Measurements from ENCODE around the gene ZIC2.

ZIC2 gene

DNA sequence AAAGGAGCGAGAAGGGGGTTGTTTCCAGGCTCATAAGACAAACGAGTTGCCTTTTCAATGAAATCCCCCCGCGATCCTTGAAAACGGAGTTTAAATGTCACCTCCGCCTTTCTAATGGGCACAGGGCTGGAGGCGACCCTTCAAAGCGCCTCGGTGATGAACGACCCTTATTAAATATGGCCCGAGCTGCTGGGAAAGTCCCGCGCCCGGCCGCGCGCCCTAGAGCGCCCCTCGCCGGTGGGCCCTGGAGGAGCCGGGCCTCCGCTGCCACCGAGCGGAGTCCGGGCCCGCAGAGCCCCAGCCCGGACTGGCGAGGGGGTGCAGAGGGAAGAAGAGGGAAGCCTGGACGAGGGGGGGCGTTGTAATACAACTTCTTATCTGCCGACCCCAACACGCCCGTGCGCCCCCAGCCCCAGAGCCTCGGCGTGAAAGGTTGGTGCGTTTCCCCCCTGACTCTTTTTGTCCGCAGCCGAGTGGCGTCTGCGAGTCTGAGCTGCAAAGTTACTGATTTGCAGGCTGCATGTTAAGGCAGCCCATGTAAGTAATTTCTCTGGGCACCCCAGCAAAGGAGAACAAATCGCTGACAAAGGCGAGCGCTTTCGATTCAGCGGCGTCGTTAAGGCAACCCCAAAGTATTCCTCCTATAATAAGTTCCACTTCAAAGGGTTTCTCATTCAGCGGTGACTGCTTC, 21.9 kb upstream of the ZIC2 start:
- no peak for DNase-seq (ENCODE audit: low read depth)

DNA sequence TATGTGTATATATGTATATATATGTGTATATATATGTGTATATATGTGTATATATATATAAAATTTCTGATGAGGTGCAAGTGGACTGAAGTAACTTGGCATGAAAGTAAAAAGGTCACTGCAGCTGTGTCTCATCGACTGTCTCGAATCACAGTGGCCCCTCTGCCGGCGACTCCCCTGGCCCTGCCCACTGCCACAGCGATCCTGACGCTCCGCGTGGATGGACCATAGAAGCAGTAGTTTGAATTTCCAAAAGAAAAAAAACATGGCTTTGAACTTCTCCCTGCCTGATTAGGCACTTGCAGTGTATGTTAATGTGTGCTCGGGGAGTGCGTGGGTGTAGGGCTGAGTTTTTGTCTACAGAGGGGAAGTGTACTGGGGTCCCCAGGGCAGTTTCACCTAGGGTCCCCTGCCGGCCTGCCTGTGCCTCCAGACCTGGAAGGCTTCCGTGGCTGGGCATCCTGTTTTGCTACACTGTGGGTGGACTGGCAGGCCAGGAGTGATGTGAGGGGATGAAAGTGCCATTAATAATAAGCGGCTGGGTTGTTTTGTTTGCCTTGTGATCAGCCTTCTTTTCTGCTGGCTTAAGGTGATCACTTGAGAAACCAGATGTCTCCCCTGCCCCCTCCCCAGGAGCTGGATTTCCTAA, 20.8 kb upstream of the ZIC2 start:
- DNase-seq (ENCODE audit: low read depth) = no peak

DNA sequence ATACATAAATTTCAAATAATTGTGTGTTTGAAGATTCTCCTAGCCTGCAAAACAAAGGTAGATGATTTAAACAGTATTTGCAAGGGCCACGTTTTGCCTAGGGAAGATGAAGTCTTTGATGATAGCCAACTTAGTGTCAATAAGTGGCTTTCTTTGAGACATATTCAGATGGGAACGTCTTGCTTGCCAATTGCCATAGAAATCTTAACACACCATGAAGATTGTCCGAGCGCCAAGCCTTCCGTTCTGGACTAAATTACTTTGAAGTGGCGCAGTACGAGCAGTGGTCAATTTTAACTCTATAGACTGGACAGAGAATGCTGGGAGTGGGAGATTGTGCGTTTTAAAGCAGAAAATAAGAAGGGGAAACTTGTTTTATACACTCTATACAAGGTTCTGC, 19.9 kb upstream of the ZIC2 start:
- DNase-seq (ENCODE audit: low read depth) = no peak

DNA sequence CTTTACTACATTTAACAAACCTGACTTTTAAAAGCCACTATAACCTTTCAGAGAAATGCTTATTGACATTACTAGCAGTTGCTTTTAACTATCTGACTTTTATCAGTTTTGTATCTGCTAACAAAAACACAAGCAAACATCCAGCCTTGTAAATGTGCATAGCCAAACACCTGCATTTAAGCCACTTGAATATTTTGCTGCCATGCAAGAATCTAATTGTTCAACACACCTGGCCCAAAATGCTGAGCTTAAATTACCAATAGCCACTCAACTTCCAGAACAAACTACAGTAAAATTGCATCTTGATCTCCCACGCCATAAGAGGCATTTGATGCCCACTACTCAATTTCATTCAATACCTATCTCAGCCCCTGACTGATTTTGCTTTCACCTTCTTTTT, 19.3 kb upstream of the ZIC2 start:
- no peak for DNase-seq (ENCODE audit: low read depth)

DNA sequence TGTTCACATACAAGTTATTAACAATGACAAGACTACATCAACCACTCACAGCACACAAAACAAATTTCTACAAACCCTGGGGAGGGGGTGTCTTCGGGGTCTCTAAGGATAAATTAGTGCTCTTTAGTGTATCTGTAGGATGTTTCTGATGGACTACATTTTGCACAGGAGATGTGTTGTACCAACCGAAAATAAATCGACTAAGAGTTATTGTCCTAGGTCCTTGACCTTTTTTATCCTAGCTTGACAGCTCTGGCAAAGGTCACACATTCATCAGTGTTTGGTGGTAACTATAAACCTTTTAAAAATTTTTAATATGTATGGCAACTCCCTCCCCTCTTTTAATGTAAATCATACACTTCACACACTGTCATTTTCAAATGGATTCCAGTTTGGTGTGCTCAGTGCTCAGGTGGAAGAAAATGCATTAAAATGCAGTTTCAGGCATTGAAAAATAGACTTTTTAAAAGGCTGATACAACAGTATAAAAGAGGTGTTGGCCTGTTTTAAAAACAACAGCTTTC, 17.7 kb upstream of the ZIC2 start:
- no peak for DNase-seq (ENCODE audit: low read depth)

DNA sequence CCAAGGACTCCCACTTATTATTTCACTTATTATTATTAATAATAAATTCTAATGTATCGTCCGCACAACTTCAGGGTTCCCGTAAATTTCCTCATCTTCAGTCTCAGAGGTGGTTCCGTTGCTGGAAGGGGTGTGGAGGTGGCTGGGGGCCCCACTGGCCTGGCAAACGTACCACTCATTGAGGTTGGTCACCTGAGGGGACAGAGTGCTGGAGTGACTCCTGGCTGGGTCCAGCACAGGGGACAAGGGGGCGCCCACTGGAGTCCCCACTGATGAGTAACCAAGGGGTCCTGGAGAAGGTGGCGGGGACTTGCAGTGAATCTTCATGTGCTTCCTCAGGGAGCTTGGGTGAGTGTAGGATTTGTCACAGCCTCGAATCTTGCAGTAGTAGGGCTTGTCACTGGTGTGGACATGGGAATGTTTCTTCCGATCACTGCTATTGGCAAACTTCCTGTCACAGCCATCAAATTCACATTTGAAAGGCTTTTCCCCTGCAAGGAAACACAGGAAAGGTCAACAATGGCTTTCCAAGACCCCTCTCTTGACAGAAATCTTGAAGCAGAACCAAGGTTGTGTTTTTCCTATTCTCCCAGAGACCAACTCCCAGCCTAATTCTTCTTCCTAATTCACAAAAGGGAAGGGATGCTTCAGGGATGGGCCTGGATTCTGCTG, 16.1 kb upstream of the ZIC2 start:
- DNase-seq (ENCODE audit: low read depth) = no peak

DNA sequence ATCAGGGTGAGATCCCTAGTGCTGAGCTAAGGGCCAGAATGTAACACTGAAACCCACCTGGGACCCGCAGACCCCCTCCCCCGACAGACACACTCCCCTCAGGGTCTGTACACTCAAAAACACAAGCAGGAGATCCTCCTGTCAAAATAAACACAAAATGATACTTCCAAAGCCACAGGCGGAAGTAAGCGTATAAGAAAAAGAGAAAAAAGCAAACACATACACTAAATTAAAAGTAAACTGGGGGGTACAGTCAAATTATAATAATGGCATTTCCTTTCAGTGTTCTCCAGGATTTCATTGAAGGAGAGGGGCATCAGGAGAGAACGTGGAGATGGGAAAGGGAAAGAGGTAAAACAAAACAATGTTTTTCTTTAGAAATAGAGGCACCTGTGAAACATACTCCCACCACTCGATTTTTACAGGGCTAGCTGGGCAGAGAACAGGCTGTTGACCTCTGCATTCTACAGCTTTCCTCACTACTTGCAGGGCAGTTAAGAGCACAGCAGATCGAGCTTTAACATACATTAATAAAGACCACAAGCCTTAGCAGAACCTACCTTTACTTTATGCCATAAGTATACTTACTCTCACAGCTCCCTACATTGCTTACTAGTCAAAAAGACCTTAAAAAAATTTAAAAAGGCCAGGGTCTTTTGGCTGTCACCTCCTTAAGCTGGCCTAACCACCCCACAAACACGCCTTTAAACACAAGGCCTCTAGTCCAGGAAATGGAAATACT, 15.3 kb upstream of the ZIC2 start:
- no peak for DNase-seq (ENCODE audit: low read depth)

DNA sequence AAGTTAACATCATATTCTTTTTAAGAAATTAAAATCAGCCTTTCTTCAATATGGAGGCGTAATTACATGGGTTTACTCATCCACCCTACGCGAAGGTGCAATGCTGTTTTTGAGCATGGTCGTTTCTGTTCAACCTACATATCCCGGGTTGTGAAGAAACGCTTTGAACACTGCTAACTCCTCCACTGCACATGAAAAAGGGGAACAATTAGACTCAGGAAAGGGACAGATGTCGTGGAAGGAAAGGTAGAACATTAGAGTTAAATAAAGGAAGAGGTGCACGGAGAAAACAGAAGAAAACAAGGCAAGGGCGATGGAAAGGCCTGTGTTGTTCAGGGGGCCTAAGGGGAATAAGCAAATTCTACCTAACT, 14.1 kb upstream of the ZIC2 start:
- no peak for DNase-seq (ENCODE audit: low read depth)

DNA sequence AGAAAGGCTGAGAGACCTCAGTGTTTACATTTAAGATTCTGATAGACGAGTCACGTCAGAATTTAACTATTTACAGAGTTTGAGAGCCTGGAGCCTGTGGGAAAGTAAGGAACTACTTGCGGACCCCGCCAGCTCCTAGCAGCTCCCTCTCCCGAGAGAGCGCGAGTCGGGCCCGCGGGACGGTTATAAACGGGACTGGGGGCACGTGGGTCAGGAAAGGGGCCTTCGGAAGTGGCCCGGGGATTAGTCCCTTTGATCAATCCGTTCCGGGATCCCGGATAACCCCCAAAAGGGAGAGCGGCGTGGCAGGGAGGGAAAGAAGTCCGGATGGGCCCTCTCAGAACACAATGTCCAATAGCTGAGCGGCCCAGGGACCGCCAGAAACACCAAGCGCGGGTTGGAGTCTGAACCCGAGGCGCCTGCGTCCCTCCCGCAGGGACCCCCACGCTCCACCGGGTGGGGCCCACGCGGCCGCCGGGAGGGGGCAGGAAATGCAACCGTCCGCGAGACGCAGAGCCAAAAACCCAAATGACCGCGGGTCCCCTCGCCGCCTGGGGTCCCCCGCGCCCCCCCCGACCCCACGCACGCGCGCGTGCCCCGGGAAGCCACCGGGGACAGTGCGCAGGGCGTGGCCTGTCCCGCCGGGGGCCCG, 13.6 kb upstream of the ZIC2 start:
- no peak for DNase-seq (ENCODE audit: low read depth)

DNA sequence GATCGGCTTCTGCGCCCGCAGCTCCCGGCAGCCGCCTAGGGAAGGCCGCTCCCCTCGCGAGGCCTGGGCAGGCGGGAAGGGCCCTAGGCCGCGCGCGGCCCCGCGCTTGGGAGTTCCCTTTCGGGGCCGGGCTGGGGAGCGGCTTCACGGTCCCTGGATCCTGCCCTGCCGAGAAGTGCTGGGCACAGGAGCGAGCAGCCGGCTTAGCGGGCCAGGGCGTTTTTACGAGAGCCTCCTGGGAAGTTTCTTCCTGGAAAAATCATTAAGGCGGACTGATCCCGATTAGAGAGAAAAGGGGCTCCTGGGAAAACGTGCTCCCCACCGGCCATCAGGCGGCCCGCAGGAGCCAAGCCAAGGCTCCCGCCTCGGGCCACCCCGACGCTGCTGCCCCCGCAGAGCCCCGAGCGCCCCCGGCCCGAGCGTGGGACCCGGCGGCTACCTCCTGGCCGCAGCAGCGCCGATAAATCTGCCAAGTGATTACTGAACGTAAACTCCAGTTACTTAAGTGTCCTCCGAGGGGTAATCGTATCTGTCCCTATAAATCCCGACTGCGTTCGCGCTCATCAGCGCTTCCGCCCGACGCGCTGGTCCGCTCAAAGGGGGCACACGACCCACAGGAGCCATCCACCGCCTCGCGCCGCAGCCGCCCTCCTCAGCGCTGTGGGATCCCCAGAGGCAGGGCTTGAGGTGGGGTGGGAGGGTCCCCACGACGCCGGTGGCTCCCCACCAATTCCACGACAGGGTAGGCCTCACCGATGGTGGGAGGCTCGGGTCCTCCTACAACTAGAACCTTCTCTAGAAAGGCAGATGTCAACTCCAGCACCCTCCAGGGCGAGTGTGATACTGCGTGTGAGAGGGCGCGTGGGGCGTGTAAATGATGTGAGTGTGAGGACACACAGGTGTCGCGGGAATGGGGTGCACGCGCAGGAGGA, 12.8 kb upstream of the ZIC2 start:
- DNase-seq (ENCODE audit: low read depth) = no peak

DNA sequence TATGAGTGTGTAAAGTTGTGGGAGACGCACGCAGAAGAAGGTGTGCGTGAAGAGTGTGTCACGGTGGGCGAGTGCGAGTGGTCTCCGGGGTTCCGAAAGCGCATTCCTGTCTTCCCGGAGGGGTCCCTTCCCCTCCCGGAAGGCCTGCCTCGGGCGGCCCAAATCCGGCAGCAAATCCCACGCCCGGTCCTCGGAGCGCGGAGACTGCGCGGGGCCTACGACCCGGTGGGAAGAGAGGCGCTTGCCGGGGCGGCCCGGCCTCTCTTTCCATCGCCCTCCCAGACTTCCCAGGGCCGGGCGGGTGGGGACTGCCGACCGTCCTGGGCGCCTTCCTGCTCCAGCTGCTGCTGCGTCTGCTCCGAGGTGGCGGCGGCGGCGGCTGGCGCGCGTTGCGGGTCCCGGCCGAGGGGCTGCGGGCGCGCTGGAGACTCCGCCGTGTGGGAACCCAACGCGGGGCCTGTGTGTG, 12.1 kb upstream of the ZIC2 start:
- no peak for DNase-seq (ENCODE audit: low read depth)

DNA sequence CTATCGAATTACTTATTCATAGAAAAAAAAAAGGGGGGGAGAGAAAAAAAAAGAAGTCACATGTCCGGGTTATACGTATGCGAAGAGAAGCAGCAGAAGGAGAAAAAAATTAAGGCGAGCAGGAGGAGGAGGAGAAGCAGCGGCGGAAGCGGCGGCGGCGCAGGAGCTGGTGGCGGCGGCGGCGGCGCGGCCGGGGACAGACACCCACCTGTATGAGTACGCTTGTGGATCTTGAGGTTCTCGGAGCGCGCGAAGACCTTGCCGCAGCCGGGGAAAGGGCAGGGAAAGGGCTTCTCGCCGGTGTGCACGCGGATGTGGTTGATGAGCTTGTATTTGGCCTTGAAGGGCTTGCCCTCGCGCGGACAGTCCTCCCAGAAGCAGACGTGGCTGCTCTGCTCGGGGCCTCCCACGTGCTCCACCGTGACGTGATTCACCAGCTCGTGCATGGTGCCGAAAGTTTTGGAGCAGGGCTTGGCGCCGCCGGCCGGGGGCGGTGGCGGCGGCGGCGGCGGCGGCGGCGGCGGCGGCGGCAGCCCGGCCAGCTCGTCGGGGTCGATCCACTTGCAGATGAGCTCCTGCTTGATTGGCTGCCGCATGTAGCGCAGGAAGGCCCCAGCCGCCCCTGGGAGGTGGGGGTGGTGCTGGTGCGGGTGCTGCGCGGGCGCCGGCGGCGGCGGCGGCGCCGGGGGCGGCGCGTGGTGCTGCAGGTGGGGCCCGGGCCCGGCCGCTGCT, 11.5 kb upstream of the ZIC2 start:
- no peak for DNase-seq (ENCODE audit: low read depth)

DNA sequence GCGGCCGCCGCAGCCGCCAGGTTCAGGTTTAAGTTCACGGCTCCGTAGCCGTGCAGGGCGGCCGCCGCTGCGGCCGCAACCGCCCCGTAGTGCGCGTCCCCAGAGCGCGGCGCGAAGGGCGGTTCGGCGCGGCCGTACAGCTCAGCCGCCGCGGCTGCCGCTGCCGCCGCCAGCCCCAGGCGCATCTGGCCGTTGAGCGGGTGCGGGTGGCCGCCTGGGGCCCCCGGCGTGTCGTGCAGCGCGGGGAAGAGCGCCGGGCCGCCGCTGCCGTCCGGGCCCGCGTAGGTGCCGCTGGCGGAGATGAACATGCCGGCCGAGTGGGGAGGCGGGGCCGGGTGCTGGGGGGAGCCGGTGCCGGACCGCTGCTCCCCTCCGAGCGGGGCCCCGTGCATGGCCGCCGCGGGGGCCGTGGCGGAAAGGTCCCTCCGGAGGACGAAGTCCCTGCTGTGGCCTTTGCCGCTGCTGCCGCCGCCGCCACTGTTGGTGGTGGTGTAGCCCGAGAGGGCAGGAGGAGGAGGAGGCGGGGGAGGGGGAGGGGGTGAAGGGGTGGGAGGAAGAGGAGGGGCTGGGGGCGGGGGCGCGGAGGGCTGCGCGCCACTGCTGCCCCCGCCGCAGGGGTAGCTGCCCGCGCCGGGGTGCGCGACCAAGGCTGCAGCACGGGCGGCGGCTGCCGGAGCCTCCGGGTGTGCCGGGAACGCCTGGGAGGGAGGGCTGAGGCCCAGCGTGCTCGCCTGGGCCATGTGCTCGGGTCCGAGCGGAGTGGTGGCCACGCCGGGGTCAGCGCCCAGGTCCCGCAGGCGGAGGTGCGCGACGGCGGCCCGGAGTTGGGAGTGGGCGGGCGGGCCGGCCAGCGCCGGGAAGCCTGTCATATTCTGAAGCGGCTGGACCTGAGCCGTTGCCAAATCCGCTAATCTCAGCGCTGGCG, 10.7 kb upstream of the ZIC2 start:
- DNase-seq (ENCODE audit: low read depth) = no peak

DNA sequence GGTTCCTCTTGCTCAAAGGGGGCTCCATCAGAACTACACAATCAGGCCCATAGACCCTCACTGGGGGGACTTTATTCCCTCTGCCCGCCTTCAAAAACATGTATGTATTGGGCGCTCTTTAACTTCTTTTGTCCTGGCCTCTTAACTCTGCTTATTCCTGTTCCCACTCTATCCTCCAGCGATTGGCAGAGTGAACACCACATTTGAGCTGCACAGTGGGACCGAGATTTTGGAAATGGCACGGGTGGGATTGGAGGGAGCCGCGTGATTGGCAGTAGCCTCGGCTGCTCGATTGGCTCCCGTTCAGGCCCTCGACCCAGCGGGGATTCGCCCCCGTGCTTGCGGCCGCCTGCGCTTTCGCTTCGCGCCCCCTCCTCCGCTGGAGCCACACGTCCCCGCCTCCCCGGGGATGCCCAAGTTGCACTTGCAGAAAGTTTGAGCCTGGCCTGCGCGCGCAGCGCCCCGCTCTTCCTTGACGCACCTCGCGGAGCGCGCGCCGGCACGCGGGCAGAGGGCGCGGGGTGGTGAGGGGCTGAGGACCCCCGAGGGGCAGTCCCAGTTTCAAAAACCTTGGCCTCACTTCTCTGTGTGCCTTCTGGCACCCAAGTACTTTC, 9.9 kb upstream of the ZIC2 start, which contains the start of gene ZIC5:
Gene ZIC5, minus strand, starts transcription at position 192 of the 614 bp plus-strand sequence. Its CDS starts 164 bp downstream, at position 28.
- DNase-seq (ENCODE audit: low read depth) = no peak

DNA sequence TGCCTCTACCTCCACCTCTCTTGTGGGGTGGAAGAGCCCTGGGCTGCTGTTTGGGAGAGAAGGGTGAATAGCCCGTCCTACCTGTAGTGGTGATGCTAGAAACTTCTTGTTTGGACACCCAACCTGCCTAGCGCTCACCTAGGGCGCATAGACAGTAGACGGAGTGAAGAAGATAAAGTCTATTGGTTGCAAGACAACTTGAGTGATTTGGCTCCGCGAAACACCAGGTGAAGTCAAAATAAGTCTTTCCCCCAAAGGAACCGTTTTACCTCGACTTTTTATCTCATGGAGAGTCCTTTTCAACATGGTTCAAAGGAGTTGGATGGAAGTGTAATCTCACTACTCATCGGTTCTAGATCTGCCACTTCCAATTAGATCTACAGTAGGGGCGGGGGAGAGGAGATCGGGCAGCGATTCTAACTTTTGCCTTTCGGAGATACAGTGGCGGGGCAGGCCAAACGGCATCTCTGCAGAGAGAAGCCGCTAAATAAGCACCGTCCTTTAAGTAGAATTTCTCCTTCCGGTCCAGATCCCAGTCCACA, 9.3 kb upstream of the ZIC2 start:
- no peak for DNase-seq (ENCODE audit: low read depth)

DNA sequence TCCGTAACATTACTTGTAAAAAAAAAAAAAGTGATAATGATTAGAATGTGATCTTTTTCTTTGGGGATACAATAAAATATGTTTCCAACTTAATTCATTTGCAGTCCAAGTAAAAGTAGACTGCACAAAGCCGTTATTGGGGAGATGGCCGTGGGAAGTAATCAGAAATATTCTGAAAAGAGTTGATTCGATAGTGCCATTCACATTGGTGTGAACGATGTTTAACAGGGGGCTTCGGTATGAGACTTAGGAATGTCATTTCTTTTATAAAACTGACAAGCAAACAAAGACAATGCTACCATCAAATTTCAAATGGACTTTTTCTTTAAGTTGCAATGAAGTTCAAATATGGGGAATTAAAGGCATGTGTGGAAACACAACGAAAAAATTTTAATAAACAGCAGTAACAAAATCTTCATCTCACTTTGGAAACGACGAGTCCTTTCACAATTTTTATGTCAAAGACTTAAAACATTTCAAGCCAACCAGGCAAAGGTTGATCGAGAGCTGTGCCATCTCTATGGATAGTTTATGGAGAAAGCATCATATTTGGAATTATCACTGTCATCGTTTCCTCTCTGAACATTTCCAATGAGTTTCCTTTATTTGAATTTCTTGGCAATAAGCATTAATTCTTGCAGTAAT, 8.3 kb upstream of the ZIC2 start:
- no peak for DNase-seq (ENCODE audit: low read depth)

DNA sequence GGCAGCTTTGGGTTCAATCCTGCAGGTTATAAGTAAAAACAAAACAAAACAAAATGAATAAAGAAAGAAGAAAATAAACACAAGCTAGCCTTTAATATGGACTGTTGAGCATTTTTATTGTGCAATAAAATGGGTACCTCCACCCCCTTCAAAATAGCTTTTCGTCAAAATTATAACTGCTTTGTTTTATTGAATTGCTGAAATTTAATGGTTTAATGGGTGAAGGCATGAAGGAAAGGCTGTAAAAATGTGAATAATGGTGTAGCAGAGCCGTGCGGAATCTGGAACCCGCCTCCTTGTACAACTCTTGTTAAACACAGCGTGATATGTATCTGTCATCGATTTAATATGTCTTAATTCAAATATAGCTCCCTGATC, 7.8 kb upstream of the ZIC2 start:
- no peak for DNase-seq (ENCODE audit: low read depth)
